KMS-11 (cell line): ENCODE results near the gene THG1L.
"Not testable (repeated sequence)": the region's sequence is repeated elsewhere in the genome, so short reads cannot be mapped to it uniquely, and the experiment has no call there.

Experiments
- H2AFZ ChIP-seq: fragments of 200-600 bp; sonication (generic); 2 replicates; pipeline ENCODE4 v1.6.1; 2016; ENCODE audit warnings: antibody characterized with exemption, mixed run types, low read depth
- H3K27ac ChIP-seq: fragments of 200-600 bp; sonication (generic); 2 replicates; pipeline ENCODE4 v1.6.1; 2016; ENCODE audit warnings: mild to moderate bottlenecking, mixed run types
- H3K27me3 ChIP-seq: fragments of 200-600 bp; sonication (generic); 2 replicates; pipeline ENCODE4 v1.6.1; 2017; ENCODE audit warnings: mild to moderate bottlenecking, low read depth, mixed run types, moderate library complexity; ENCODE audit not compliant: insufficient read depth
- H3K36me3 ChIP-seq: fragments of 200-600 bp; sonication (generic); 2 replicates; pipeline ENCODE4 v1.6.1; 2017; ENCODE audit warnings: mild to moderate bottlenecking, mixed run types; ENCODE audit not compliant: insufficient read depth
- H3K4me1 ChIP-seq: fragments of 200-600 bp; sonication (generic); 2 replicates; pipeline ENCODE4 v1.6.1; 2016; ENCODE audit warnings: mild to moderate bottlenecking, low read depth, mixed run types; ENCODE audit not compliant: poor library complexity, severe bottlenecking
- H3K4me2 ChIP-seq: fragments of 200-600 bp; sonication (generic); 2 replicates; pipeline ENCODE4 v1.7.0; 2016; ENCODE audit warnings: mild to moderate bottlenecking, mixed run types
- H3K4me3 ChIP-seq: fragments of 200-600 bp; sonication (generic); IDR thresholded peaks from 2 replicates; pipeline ENCODE4 v1.6.1; 2017; ENCODE audit warnings: low read depth, low read length, mixed read lengths; ENCODE audit not compliant: insufficient read depth
- H3K79me2 ChIP-seq: fragments of 200-600 bp; sonication (generic); 2 replicates; pipeline ENCODE4 v1.6.1; 2016; ENCODE audit warnings: low read depth, mixed run types; ENCODE audit not compliant: insufficient read depth
- H3K9ac ChIP-seq: fragments of 200-600 bp; sonication (generic); 2 replicates; pipeline ENCODE4 v1.6.1; 2016; ENCODE audit warnings: mild to moderate bottlenecking, mixed run types
- H4K20me1 ChIP-seq: fragments of 200-600 bp; sonication (generic); 2 replicates; pipeline ENCODE4 v1.6.1; 2016; ENCODE audit warnings: mild to moderate bottlenecking, mixed run types; ENCODE audit not compliant: insufficient read depth
- CTCF ChIP-seq: fragments of 200-600 bp; sonication (generic); conservative IDR thresholded peaks from 2 replicates; pipeline ENCODE4 v1.6.1; 2017; ENCODE audit warnings: low read depth, mild to moderate bottlenecking, antibody characterized with exemption, low read length, moderate library complexity, mixed read lengths

Gene THG1L

GRCh38 chr5:157689942-157690689, 41.1 kb upstream of the THG1L start:
- no peaks in the 10 kb centered on the region for H4K20me1 ChIP-seq
- no peak for TF ChIP-seq CTCF
- no peaks in the 10 kb centered on the region for H3K36me3 ChIP-seq
- H3K4me1 ChIP-seq = no peaks in the 10 kb centered on the region
- no peak overlapping the region for H2AFZ ChIP-seq
- no peaks in the 10 kb centered on the region for H3K27me3 ChIP-seq
- H3K27ac ChIP-seq = no peak overlapping the region
- no peak overlapping the region for H3K4me3 ChIP-seq
- no peak overlapping the region for H3K9ac ChIP-seq
- no peak overlapping the region for H3K4me2 ChIP-seq
- no peaks in the 10 kb centered on the region for H3K79me2 ChIP-seq

DNA sequence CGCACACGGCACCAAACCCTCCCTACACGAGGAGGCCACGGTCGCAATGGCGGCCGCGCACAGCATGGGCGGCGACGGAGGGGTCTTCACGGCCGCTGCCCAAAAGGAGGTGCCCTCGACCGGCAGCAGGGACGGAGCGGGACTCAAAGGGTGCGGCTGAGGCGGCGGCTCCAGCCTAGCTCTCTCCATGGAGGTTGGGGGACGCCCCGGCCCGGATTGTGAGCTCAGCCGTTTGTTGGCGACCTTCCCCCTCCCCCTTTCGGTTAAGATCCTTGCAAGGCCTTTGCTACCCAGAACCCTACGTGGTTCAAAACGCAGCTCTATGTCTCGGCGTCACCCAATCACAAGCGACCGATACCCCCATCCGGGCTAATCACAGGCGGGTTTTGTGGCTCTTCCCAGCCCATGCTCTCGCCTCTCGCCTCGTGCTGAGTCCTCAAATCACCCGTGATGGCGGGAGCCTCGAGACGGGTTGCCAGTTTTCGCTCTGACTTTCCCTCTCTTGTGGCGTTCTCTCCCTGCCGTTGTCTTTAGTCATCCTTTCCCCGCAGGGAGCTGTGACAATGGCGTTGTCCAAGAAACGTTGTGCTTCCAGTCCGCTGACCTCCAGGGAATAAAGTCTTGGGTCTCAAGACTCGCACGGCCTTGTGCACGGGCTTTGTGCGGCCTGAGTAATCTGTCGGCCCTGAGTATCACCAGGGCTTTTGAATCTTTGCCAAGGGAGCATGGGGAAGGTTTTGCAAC, 40.4 kb upstream of the THG1L start:
- Histone ChIP-seq H3K27ac (no peak overlapping the region), H2AFZ (no peak overlapping the region), H3K36me3 (no peaks in the 10 kb centered on the region), H3K4me2 (no peak overlapping the region), H3K9ac (no peak overlapping the region), H3K79me2 (no peaks in the 10 kb centered on the region), H3K27me3 (no peaks in the 10 kb centered on the region), H3K4me1 (no peaks in the 10 kb centered on the region), H3K4me3 (no peak overlapping the region), H4K20me1 (no peaks in the 10 kb centered on the region)
- TF ChIP-seq CTCF = no peak

- H3K4me1 ChIP-seq, H3K79me2 ChIP-seq, H3K9ac ChIP-seq, H3K27me3 ChIP-seq, H3K27ac ChIP-seq, H2AFZ ChIP-seq, H4K20me1 ChIP-seq, H3K4me2 ChIP-seq, H3K4me3 ChIP-seq, H3K36me3 ChIP-seq: not testable (repeated sequence)
Measured at GRCh38 chr5:157693816-157694215, 37.4 kb upstream of the THG1L start.

GRCh38 chr5:157696154-157696553, 35.1 kb upstream of the THG1L start:
- H3K4me3 ChIP-seq, H3K36me3 ChIP-seq, H3K9ac ChIP-seq, H3K4me2 ChIP-seq, H3K4me1 ChIP-seq, H4K20me1 ChIP-seq, H2AFZ ChIP-seq, H3K27me3 ChIP-seq, H3K79me2 ChIP-seq, H3K27ac ChIP-seq: not testable (repeated sequence)

DNA sequence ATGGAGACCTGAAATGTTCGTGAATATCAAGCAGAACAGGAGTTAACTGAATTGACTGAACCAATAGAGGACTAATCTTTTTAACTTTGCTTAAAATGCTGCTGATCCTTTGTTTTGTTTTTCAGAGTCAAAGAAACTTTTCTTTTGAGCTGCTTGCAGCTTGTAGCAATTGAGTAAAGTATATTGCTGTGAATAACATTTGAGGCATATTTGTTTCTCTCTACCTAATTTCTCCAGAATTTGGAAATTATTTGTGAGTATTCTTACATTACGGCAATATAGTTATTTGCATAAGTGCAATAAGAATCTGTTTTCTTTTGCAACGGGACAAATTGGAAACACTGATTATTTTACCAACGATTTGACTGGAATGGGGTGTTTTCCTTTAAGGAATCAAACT, 32.5 kb upstream of the THG1L start:
- H3K4me3 ChIP-seq, H3K79me2 ChIP-seq, H2AFZ ChIP-seq, H4K20me1 ChIP-seq, H3K36me3 ChIP-seq, H3K4me1 ChIP-seq, H3K9ac ChIP-seq, H3K4me2 ChIP-seq, H3K27ac ChIP-seq, H3K27me3 ChIP-seq: not testable (repeated sequence)

- Histone ChIP-seq H3K36me3 (no peaks in the 10 kb centered on the region), H3K9ac (no peak overlapping the region), H3K4me3 (no peak overlapping the region), H2AFZ (no peak overlapping the region), H3K27ac (no peak overlapping the region), H3K79me2 (no peaks in the 10 kb centered on the region), H3K4me1 (no peaks in the 10 kb centered on the region), H4K20me1 (no peaks in the 10 kb centered on the region), H3K27me3 (no peaks in the 10 kb centered on the region), H3K4me2 (no peak overlapping the region)
- TF ChIP-seq CTCF = no peak
Measured at GRCh38 chr5:157703736-157704135, 27.5 kb upstream of the THG1L start.
